ENCODE results near the gene PLD2. TPM values are rescaled to one million over a fixed set of nuclear protein-coding genes. Genes with fewer than 3 reads are reported as not detected.

Gene PLD2
- total and polyA plus RNA-seq, 9 of the 15 experiments (the other 6 are each of a cell fraction or from before 2014, with no cell fraction given): 0.20 to 7.5 (median 3.3) TPM

DNA sequence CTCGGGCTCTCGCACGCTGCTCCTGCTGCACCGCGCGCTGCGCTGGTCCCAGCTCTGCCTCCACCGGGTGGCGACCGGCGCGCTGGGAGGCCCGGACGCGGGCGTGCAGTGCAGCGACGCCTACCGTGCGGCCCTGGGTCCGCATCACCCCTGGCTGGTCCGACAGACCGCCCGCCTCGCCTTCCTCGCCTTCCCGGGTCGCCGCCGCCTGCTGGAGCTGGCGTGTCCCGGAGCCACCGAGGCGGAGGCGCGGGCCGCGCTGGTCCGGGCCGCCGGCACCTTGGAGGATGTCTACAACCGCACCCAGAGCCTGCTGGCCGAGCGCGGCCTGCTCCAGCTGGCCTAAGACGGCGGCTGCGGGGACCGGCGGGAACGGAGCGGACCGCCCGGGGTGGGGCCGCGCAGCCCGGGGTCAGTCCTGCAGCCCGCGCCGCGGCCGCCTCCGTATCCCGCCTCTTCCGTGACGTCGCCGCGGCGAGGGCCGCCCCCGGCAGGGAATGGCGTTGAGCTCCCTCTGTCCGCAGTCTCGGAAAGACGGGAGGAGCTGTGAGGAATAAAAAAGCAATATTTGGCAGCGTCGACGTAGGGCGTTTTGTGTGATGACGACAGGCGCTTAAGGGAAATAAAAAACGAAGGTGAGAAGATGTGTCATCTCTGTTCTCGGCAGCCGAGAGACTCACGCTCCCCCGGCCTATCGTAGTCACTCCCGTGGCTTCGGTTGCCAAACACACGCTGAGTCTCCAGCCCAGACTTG is 16.8 kb upstream of the PLD2 start (continued):
- peak in 1 of 2 experiments; percentile 73; a peak in 2 of 4 replicates for TF ChIP-seq TEAD1 (CRISPR knock-in tag; IDR thresholded peaks at IDR 0.05)
- peak in 1 of 2 experiments; percentile 45; a peak in 2 of 4 replicates for TF ChIP-seq SRF (CRISPR knock-in tag; IDR thresholded peaks at IDR 0.05)
- peak; percentile 32; the same call in 1 of the 2 replicates for TF ChIP-seq SOX6 (IDR thresholded peaks at IDR 0.05)
- peak; percentile 94 for TF ChIP-seq L3MBTL2 (IDR thresholded peaks at IDR 0.05)
- peak; percentile 84 for TF ChIP-seq CXXC5 (CRISPR knock-in tag; IDR thresholded peaks at IDR 0.05)
- TF ChIP-seq MYC (IDR thresholded peaks at IDR 0.05; ENCODE audit: low read depth, low read length): peak; percentile 84
- TF ChIP-seq MYC (CRISPR knock-in tag; IDR thresholded peaks at IDR 0.05; ENCODE audit: borderline replicate concordance, low read depth): no peak
- TF ChIP-seq, protein P1, sequence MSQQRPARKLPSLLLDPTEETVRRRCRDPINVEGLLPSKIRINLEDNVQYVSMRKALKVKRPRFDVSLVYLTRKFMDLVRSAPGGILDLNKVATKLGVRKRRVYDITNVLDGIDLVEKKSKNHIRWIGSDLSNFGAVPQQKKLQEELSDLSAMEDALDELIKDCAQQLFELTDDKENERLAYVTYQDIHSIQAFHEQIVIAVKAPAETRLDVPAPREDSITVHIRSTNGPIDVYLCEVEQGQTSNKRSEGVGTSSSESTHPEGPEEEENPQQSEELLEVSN (IDR thresholded peaks at IDR 0.05; ENCODE audit: borderline replicate concordance in 1 of 2, extremely low read depth in 1 of 2, insufficient read depth in 1 of 2, insufficient read length in 1 of 2, low read depth in 1 of 2, low read length in 1 of 2, poor library complexity in 1 of 2, severe bottlenecking in 1 of 2): peak in 1 of 2 experiments; percentile 72
- TF ChIP-seq, protein P2, sequence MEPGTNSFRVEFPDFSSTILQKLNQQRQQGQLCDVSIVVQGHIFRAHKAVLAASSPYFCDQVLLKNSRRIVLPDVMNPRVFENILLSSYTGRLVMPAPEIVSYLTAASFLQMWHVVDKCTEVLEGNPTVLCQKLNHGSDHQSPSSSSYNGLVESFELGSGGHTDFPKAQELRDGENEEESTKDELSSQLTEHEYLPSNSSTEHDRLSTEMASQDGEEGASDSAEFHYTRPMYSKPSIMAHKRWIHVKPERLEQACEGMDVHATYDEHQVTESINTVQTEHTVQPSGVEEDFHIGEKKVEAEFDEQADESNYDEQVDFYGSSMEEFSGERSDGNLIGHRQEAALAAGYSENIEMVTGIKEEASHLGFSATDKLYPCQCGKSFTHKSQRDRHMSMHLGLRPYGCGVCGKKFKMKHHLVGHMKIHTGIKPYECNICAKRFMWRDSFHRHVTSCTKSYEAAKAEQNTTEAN (CRISPR knock-in tag; IDR thresholded peaks at IDR 0.05): 0 out of 2 replicates have a peak, but pooled peaks have one; percentile 34
- TF ChIP-seq RHOXF2B (CRISPR knock-in tag; conservative IDR thresholded peaks at IDR 0.05): no peak
- peak; percentile 86; the same call in 1 of the 2 replicates for TF ChIP-seq FOXP1 (CRISPR knock-in tag; IDR thresholded peaks at IDR 0.05)
- TF ChIP-seq FOXA3 (CRISPR knock-in tag; conservative IDR thresholded peaks at IDR 0.05 in 1 of 2, IDR thresholded peaks at IDR 0.05 in 1 of 2): peak in 1 of 2 experiments; percentile 57; a peak in 1 of 4 replicates
- TF ChIP-seq MAZ (CRISPR knock-in tag; conservative IDR thresholded peaks at IDR 0.05 in 1 of 2, IDR thresholded peaks at IDR 0.05 in 1 of 2): peak; percentile 70 to 84
- TF ChIP-seq, protein P3, sequence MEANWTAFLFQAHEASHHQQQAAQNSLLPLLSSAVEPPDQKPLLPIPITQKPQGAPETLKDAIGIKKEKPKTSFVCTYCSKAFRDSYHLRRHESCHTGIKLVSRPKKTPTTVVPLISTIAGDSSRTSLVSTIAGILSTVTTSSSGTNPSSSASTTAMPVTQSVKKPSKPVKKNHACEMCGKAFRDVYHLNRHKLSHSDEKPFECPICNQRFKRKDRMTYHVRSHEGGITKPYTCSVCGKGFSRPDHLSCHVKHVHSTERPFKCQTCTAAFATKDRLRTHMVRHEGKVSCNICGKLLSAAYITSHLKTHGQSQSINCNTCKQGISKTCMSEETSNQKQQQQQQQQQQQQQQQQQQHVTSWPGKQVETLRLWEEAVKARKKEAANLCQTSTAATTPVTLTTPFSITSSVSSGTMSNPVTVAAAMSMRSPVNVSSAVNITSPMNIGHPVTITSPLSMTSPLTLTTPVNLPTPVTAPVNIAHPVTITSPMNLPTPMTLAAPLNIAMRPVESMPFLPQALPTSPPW (CRISPR knock-in tag; IDR thresholded peaks at IDR 0.05): peak; percentile 58
- TF ChIP-seq TRIM24 (IDR thresholded peaks at IDR 0.05): no peak
- TF ChIP-seq, protein P4, sequence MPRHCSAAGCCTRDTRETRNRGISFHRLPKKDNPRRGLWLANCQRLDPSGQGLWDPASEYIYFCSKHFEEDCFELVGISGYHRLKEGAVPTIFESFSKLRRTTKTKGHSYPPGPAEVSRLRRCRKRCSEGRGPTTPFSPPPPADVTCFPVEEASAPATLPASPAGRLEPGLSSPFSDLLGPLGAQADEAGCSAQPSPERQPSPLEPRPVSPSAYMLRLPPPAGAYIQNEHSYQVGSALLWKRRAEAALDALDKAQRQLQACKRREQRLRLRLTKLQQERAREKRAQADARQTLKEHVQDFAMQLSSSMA (CRISPR knock-in tag; IDR thresholded peaks at IDR 0.05): 0 out of 2 replicates have a peak, but pooled peaks have one; percentile 12
- TF ChIP-seq KDM5B (IDR thresholded peaks at IDR 0.05; ENCODE audit: insufficient replicate concordance, low read depth, low read length): peak; percentile 87
- TF ChIP-seq ZNF778 (CRISPR knock-in tag; IDR thresholded peaks at IDR 0.05): no peak
- TF ChIP-seq ZNF175 (CRISPR knock-in tag; IDR thresholded peaks at IDR 0.05; ENCODE audit: low read depth): 0 out of 2 replicates have a peak, but pooled peaks have one; percentile 43
